IPS-18c (cell line): ENCODE measurements around the gene SFRP5.
A peak's percentile ranks its signal among the peaks of the same experiment; 100 is the strongest.

Source experiments
- H3K4me3 ChIP-seq: 2 replicates; pipeline ENCODE4 v1.7.0; 2013; ENCODE audit warnings: low read depth, mild to moderate bottlenecking, low read length, moderate library complexity; ENCODE audit not compliant: insufficient read depth
- H3K9me3 ChIP-seq: one replicate; pipeline ENCODE4 v1.6.1; 2013; ENCODE audit warnings: mild to moderate bottlenecking, low read length, moderate library complexity; ENCODE audit not compliant: control insufficient read depth, insufficient read depth

The SFRP5 gene

DNA sequence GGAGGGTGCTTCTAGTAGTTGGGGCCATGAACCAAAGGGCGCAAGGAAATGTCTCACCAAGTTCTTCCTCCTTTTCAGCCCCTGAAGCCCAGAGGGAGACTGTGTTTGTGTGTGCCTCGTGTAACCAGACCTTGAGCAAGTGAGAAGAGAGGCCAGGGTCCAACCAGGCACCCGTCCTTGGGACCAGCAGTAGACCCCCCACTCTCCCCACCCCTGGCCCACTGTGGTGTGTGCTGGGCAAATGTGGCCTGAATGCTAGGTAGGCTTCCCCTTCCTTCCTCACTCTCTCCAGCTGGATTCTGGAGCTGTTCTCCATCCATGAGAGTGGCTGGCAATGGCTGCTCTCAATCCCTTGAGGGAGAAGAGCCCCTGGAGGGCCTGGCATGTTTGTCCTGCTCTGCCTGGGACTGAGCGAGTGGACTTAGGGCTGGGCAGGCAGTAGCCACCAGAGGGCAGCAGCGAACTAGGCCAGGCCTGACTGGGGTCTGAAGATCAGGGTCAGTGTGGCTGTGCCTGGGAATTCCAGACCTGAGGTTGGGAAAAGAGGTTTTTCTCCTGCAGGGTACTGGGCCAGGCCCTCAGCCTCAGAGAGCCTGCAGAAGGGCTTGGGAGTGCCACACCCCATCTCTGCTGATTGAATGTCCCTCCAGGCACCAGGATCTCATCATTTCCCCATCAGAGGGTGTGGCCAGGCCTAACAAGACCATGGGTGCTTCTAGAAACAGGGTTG, 12.5 kb downstream of the SFRP5 start:
- no peak overlapping the region for H3K4me3 ChIP-seq

DNA sequence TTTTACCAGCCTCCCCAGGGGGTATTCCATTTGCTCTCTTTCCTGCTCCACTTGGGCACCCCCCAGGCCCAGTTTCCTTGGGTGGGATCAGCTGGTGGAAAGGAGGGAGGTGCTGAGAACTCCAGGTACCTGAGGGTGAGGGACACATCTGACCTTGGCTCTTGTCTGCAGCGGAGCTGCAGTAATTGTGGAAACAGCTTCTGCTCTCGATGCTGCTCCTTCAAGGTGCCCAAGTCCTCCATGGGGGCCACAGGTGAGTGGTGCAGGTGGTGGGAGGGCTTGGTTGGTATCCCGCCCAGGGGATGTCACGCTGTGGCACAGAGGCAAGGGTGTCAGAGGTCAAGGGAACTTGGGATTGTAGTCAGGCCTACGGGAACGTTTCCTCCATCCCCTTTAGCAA, 14.3 kb downstream of the SFRP5 start:
- H3K4me3 ChIP-seq: no peak overlapping the region

More for the DNA sequence above, 12.5 kb downstream of the SFRP5 start:
- no peaks in the 10 kb centered on the region for H3K9me3 ChIP-seq

DNA sequence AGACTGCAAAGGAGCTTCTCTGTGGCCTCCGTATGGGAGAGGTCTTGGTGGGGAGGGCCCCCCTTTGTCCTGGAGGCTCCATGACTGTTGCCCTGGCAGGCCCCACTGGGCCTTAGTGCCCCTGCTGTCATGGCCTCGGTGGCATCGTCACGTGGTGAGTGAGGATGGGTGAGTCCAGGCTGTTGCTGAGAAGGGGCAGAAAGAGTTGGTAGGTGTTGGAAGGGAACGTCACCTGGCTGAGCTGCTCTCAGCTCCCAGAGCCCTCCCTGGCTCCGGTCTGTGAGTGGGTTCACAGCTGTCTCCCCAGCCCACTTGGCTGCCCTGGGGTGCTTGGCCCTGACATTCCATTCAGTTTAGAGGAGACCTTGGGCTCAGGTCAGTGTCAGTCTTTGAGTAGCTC, 16.1 kb downstream of the SFRP5 start:
- H3K9me3 ChIP-seq: peaks cover 2% of the 10 kb centered on the region
- H3K4me3 ChIP-seq: no peak overlapping the region

More for the DNA sequence above, 14.3 kb downstream of the SFRP5 start:
- peaks cover 2% of the 10 kb centered on the region for H3K9me3 ChIP-seq

DNA sequence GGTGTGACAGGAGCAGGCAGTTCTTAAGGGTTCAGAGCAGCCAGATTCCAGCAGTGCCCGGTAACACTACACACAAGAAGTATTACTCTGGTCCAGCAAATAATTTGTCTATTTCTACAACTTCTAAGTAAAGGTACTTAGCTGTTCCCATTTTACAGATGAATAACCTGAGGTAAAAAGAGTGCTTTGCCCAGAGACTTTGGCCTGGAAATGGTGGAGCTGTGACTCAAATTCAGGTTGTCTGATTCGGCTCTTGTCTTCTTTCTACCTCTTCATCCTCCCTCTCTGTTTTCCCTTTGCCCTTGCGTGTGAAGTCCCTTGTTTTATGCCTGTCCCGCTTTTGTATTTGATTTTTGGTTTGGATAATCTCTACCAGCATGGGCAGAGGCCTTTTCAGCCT, 17.1 kb downstream of the SFRP5 start:
- H3K9me3 ChIP-seq: peaks cover 2% of the 10 kb centered on the region
- no peak overlapping the region for H3K4me3 ChIP-seq

DNA sequence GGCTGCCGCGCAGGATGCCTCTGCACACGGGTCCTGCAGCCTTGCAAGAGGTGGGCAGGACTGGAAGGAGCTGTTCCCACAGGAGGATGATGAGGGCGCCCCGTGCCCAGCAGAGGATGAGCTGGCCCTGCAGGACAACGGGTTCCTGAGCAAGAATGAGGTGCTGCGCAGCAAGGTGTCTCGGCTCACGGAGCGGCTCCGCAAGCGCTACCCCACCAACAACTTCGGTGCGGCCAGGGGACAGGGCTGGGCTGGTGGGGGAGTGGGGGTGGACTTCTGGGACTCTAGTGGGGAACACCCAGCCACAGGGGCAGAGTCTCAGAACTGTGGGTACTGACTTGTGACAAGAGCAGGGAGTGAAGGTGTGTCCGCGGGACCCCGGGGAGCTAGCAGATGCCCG, 18.8 kb downstream of the SFRP5 start:
- peaks cover 2% of the 10 kb centered on the region for H3K9me3 ChIP-seq
- no peak overlapping the region for H3K4me3 ChIP-seq

DNA sequence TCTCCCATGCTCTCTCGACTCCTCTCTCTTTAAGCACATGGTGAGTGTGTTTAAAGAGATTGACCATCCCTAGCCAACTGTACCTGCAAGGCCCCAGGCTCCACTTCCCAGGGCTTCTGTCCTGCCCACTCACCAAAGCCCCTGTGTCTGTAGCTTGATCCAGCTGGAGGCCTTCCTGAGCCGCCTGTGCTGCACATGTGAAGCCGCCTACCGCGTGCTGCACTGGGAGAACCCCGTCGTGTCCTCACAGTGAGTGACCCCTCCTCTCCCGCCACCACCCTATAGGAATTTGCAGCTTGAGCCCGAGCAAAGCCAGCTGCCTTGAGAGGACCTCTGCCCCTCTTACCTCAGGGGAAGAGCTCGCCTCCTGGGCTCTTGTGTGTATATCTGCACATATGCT, 23.7 kb downstream of the SFRP5 start:
- no peak overlapping the region for H3K4me3 ChIP-seq

DNA sequence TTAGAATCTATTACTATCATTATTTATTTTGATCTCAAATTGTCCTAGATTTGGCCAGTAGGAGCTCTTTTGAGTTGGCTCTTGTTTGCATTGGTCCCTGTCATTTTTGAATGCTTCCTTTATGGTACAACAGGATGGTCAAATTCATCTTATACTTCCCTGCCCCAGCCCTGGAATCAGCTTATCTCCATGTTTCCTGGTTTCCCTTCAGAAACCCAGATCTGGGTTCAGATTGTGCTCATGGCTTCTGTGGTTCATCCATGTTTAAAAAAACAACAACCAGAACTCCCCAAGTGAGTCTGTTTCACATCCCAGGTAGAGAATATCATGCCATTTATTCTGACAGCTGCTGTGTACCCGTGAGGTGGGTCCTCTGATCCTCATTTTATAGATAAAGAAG, 24.2 kb downstream of the SFRP5 start:
- Histone ChIP-seq H3K9me3 (no peaks in the 10 kb centered on the region), H3K4me3 (no peak overlapping the region)

More for the DNA sequence above, 23.7 kb downstream of the SFRP5 start:
- H3K9me3 ChIP-seq: no peaks in the 10 kb centered on the region

DNA sequence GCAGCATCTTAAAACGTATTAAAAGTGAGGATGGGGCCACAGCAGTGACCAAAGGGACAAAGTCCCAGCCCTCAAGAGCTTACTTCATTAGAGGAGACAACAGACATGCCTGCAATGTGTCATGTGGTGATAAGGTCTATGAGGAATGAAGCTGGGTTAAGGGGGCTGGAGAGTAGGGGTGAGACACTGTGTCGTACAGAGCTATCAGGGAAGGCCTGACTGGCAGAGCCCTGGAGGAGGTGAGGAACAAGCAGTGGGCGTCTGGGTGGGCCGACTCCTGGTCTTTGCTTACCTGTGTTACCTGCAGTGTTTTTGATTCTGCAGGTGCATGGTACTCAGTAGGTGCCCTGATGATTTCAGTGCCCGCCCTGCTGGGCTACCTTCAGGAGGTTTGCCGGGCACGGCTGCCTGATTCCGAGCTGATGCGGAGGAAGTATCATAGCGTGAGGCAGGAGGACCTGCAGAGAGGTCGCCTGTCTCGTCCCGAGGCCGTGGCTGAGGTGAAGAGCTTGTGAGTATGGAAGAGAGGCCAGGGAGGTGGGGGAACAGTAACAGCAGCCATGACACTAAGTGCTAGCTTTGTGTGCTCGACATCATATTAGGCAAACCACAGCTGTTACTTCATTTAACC, 27.3 kb downstream of the SFRP5 start:
- Histone ChIP-seq H3K4me3 (no peak overlapping the region), H3K9me3 (no peaks in the 10 kb centered on the region)

DNA sequence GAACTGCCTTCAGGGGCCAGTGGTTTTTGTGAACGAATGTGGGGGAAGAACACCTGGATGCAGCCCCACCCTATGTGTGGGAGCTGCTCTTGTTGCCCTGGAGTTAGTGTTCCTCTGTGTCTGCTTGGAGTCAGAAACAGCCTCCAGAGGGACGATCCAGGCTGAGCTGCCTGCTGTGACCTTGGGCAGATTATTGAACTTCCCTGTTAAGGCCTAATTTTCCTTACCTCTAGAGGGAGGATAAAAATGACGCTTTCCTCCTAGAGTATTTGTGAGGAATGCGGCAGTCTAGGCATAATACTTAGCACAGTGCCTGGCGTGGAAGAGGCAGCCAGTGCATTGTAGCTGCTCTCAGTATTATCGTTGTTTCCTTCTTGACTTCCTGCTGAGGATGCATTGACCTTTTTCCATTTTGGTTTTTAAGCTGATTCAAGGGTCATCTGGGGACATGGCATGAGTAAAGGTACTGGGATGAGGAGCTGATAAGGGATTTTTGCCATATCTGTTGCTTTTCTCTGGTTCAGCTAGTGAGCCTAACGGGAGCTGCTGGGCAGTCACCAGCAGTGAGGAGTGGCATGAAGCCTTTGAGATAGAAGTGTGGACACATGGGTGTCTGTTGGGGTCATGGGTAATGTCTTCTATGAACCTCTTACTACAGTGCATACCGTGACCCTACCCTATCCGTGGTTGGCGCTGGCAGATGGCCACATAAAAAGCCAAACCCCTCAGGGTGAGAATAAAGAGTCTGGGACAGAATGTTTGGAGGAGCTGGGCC, 28.4 kb downstream of the SFRP5 start:
- Histone ChIP-seq H3K4me3 (no peak overlapping the region), H3K9me3 (no peaks in the 10 kb centered on the region)

DNA sequence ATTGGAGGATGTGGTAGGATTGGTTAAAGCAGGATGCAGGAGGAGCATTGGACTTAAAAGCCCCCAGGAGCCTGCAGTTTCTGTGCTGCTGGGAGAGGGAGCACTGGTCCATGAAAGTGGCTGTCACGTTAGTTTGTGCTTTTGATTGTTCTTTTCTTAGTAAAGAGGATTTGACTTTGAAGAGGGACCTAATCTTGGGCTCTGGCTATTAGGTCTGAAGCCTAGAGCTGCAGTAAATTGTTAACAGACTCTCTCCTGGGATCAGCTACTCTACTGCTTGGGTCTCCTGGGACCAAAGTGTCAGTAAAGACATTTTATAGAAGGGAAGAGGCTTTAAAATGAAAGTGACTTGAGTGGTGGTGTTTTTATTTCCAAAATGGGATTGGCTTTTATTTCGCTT, 31.2 kb downstream of the SFRP5 start:
- no peak overlapping the region for H3K4me3 ChIP-seq
- peaks cover 6% of the 10 kb centered on the region for H3K9me3 ChIP-seq

DNA sequence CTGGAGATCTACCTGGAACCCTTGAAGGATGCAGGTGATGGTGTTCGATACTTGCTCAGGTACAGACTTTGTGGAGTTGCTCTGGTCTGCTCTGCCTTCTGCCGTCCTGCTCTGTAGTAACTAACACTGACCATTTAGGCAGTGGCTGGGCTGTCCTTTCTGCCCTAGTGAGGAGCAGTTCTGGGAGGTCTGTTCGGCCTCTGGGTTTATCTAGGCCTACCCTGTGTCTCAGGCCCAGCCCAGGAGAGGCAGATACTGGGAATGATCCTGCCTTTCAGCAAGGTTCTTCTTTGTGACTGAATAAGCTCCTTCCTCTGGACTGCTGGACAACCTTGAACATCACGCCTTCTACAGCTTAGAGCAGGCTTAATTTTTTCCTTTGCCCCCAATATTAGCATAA, 33.2 kb downstream of the SFRP5 start:
- Histone ChIP-seq H3K4me3 (no peak overlapping the region), H3K9me3 (peaks cover 6% of the 10 kb centered on the region)

DNA sequence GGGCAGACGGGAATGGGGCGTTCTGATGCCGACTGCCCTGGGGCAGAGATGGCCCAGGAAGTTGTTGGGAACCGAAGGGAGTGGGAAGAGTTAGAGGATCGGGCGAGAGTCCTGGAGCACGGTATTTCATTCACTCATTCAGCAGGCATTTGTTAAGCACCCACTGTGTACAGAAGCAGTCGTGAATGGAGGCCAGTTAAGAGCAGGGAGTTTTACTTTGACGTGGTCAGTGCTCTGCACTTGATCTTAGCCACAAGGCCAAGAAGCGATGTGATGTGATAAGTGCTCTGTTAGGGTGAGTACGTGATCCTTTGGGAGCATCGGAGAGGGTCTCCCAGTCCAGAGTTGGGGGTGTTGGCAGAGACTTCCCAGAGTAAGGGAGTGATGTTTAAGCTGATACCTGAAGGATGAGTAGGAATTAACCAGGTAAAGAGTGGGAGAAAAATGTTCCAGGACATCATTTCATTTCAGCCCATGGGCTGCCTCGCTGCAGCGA, 34.0 kb downstream of the SFRP5 start:
- Histone ChIP-seq H3K9me3 (peaks cover 6% of the 10 kb centered on the region), H3K4me3 (peak overlapping the region; percentile 83)

DNA sequence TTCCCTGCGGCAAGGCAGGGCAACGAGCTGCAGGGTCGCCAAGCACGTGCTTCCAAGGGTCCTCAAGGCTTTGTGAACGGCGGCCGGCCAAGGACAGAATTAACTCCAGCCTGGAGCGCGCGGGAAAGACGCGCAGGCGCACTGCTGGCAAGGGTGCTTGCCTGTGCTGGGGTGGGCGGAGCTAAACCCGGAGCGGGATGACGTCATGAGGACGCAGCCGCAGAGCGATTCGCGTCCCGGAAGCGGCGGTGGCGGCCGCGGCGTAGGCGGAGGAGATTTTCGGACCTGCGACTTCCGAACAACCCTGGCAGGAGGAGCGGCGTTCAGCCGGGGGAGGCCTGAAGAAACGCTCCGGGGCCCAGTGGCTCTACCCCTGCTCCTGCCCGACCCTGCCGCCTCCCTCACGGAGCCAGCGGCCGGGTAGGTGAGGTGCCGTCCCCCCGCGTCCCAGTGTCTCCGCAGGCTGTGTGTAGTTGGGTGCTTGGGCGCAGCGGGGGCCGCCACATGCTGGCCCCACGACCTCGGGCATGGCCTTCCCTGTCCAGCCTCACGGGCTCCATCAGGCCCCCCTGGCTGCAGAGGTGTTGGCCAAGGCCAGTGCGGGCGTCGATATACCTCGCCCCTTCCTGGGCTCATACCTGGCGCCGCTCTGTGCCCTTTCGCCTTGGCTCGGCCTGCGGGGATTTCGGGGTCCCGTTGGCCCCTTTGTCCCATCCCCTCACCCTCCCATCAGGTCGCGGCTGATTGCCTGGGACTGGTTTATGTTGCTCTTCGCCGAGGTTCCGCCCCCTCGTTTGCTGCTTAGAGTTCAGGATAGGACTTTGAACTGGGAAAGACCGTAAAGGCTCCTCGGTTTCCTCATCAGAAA, 34.7 kb downstream of the SFRP5 start, which contains the start of gene ZFYVE27:
TSS of gene ZFYVE27 (plus strand) at position 227 of the 868 bp plus-strand sequence. CDS start 1,350 bp downstream, outside the sequence.
- peaks cover 6% of the 10 kb centered on the region for H3K9me3 ChIP-seq
- H3K4me3 ChIP-seq: peak within 1 kb of the TSS; percentile 83

DNA sequence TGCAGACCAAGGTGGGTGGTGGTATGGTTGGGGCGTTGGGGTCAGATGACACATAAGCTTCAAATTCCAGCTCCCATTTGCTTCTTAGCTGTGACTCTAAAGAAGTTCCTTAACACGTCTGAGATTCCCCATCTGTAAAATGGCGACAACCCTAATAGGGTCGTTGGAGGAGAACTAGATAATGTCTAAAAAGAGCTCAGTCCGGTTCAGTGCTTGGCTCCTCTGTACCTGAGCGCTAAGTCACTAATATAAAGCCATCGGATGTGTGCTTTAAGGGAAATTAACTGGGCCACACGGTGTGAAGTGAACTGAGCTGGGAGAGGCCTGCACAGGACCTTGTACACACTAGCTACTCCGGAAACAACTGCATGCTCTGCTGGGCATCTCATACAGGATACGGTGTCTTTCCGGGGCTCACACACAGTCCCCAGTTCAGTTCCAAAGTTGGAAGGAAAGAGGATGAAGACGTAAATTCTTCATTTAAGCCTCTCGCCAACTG, 35.3 kb downstream of the SFRP5 start:
- peaks cover 6% of the 10 kb centered on the region for H3K9me3 ChIP-seq
- H3K4me3 ChIP-seq: no peak overlapping the region; the same call in 1 of the 2 replicates

DNA sequence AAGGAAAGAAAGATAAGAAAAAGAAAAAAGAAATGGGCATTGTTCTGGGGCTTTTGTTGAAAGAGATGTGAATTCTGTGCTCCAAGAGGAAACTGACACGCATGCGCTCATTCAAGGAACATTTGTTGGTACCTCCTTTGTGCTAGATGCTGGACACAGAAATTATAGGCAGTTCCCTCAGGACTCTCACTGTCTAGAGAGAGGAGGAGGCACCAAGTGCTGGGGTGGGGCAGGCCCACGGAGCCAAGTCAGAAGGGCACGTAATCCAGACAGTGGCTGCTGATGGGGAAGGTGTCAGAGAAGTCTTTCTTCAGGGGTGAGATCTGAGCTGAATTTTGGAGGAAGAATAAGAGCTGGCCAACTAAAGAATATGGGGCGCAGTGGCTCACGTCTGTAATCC, 37.8 kb downstream of the SFRP5 start:
- peaks cover 6% of the 10 kb centered on the region for H3K9me3 ChIP-seq
- H3K4me3 ChIP-seq: no peak overlapping the region

DNA sequence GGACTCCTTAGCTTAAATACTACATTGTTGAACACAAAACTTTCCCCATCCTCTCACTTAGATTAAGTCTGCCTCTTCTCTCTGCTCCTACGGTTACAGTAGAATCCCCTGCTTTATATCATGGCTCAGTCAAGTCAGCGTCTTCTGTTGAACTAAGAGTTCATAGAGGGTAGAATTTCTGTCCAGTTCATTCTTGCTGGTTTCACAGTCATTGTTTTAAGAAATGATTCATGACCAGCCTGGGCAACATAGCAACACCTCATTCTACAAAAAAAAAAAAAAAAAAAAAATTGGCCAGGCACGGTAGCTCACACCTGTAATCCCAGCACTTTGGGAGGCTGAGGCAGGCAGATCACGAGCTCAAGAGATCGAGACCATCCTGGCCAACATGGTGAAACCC, 38.5 kb downstream of the SFRP5 start:
- peaks cover 6% of the 10 kb centered on the region for H3K9me3 ChIP-seq
- no peak overlapping the region for H3K4me3 ChIP-seq

DNA sequence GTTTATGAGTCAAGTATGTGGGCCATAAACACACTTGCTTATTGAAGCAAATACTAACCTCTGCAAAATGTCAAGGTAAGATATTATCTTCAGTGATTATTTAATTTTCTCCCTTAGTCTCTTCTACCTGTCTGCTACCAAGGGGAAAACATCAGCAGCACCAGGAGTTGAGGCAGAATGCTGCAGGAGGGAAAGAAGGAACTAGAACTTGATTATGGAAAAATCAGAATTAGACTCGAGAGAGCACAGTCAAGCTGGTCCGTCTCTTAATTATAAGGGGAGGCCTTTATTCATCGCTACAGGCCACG, 39.8 kb downstream of the SFRP5 start:
- Histone ChIP-seq H3K9me3 (peaks cover 6% of the 10 kb centered on the region), H3K4me3 (no peak overlapping the region)
